Thyroid gland (tissue), 4 donors: ENCODE results near the gene ZNF268. TPM values are rescaled to one million over a fixed set of nuclear protein-coding genes. Genes with fewer than 3 reads are reported as not detected.
"Not testable (repeated sequence)": the region's sequence is repeated elsewhere in the genome, so short reads cannot be mapped to it uniquely, and the experiment has no call there.

Source experiments
- DNase-seq, 2 donors: peaks; one replicate each; pipeline ENCODE4 v3.0.0-alpha.2; 2019
- H3K27ac ChIP-seq, 3 donors: fragments of 200-600 bp; sonication (generic); 1 replicate in 2 of 3; 2 replicates in 1 of 3; pipeline ENCODE4 v1.5.1; 2016 to 2019; ENCODE audit warnings: mild to moderate bottlenecking in 1 of 3, moderate library complexity in 1 of 3
- H3K27me3 ChIP-seq: fragments of 200-600 bp; sonication (generic); one replicate; pipeline ENCODE4 v1.5.1; 2019
- H3K36me3 ChIP-seq, 2 donors: fragments of 200-600 bp; sonication (generic); one replicate each; pipeline ENCODE4 v1.5.1; 2016 to 2019
- H3K4me1 ChIP-seq, 2 donors: fragments of 200-600 bp; sonication (generic); one replicate each; pipeline ENCODE4 v1.5.1; 2017 to 2019
- H3K4me3 ChIP-seq, 3 donors: fragments of 200-600 bp; sonication (generic); replicated peaks in 1 of 3; 1 replicate in 2 of 3; 2 replicates in 1 of 3; pipeline ENCODE4 v1.5.1; 2016; ENCODE audit warnings: mild to moderate bottlenecking in 1 of 3
- H3K9me3 ChIP-seq: fragments of 200-600 bp; sonication (generic); one replicate; pipeline ENCODE4 v1.5.1; 2017
- CTCF ChIP-seq, 6 experiments: fragments of 200-600 bp in 3 of 6; fragments of 450-650 bp in 3 of 6; sonication (generic) in 3 of 6; IDR thresholded peaks; one replicate each; pipeline ENCODE4 v1.5.1; 2016 to 2019; ENCODE audit warnings: antibody characterized with exemption in 6 of 6, mild to moderate bottlenecking in 2 of 6, inconsistent platforms in 1 of 6, moderate library complexity in 1 of 6
- POLR2A ChIP-seq, 2 donors: fragments of 450-650 bp; IDR thresholded peaks; one replicate each; pipeline ENCODE4 v1.6.1; 2017; ENCODE audit warnings: antibody characterized with exemption in 2 of 2, mild to moderate bottlenecking in 2 of 2, moderate library complexity in 1 of 2
- WGBS, 2 donors: methylation state at CpG; one replicate each; pipeline ENCODE4 v1.1.5; 2017; 5-methylcytosine and 5-hydroxymethylcytosine counted together
- intact Hi-C: fragments of 100-400 bp; cut with DNase I; formaldehyde crosslinking; loops from one replicate; pipeline ENCODE4 v1.15.1; 2023
- small RNA-seq: library from RNA; depleted of rRNA; stranded (forward); fragments of <200 nt; gene quantifications from one replicate; pipeline ENCODE3, GENCODE V24; 2016
- total RNA-seq, 4 donors: library from RNA; depleted of rRNA; stranded (reverse); fragments of >200 nt; gene quantifications; one replicate each; pipeline ENCODE4 v1.2.3, GENCODE V29; 2016

The ZNF268 gene
- total RNA-seq, 4 donors from 2014 or later = 26.5 to 56.9 (median 50.1) TPM

DNA sequence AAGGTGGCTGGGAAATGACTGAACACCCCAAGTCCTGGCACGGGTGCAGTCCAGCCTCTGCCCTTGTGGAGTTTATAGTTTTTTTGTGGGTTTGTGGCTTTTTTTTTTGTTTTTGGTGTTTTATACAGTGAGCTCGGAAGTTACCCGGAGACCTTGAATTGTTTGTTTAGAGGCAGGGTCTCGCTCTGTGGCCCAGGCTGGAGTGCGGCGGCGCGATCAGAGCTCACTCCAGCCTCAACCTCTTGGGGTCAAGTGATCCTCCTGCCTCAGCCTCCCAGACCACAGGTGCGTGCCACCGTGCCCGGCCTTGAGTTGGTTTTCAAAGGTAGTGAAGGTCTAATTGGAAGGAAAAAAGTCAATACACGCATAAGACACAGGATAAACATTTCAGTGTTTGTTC, 55.3 kb downstream of the ZNF268 start:
- Histone ChIP-seq H3K4me3 (no peak overlapping the region), H3K27ac (no peak overlapping the region), H3K4me1 (no peaks in the 10 kb centered on the region), H3K36me3 (no peaks in the 10 kb centered on the region), H3K9me3 (no peaks in the 10 kb centered on the region), H3K27me3 (no peaks in the 10 kb centered on the region)
- TF ChIP-seq POLR2A (IDR thresholded peaks at IDR 0.05) = no peak
- TF ChIP-seq CTCF (IDR thresholded peaks at IDR 0.05) = no peak
- DNase-seq = no peak
- intact Hi-C loops = no loop called here
- WGBS, 2 donors = 89 to 91% methylated on average over 12 of the region's 12 CpGs

- intact Hi-C loops = no loop called here
- TF ChIP-seq POLR2A (IDR thresholded peaks at IDR 0.05) = no peak
- TF ChIP-seq CTCF (IDR thresholded peaks at IDR 0.05) = no peak
- no peaks in the 10 kb centered on the region for H3K36me3 ChIP-seq
- no peaks in the 10 kb centered on the region for H3K9me3 ChIP-seq
- no peak overlapping the region for H3K4me3 ChIP-seq
- DNase-seq = no peak
- no peaks in the 10 kb centered on the region for H3K27me3 ChIP-seq
- no peaks in the 10 kb centered on the region for H3K4me1 ChIP-seq
- WGBS, 2 donors = 60 to 70% methylated on average over 6 of the region's 6 CpGs
- H3K27ac ChIP-seq = no peak overlapping the region
These were observed 70.4 kb downstream of the ZNF268 start for GRCh38 chr12:133251732-133252131.

- H3K27ac ChIP-seq, intact Hi-C loops, H3K4me3 ChIP-seq, DNase-seq, H3K27me3 ChIP-seq, H3K9me3 ChIP-seq, H3K36me3 ChIP-seq, H3K4me1 ChIP-seq: not testable (repeated sequence)
- WGBS, 2 donors = 32 to 62% methylated on average over 1 of the region's 1 CpG
These were observed 74.5 kb downstream of the ZNF268 start for GRCh38 chr12:133255833-133256232.

DNA sequence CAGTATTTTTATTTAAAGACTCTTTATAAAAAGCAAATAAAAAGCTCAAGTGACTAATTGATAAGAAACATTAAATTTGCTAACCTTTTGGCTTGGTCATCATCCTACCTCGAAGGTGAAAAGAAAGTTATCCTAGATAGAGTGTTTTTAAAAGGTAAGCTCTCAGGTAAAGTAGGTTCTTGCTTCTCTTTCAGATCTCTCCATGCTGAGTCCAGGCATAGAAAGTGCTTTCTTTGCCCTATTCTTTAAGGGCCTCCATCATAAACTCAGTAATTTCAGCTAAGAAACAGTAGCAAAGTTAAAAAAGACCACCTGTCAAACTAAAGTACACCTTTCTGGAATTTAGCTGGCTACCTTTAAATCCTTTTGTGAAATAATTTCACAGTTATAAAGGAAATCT, 75.0 kb downstream of the ZNF268 start:
- TF ChIP-seq POLR2A (IDR thresholded peaks at IDR 0.05) (no peak), CTCF (IDR thresholded peaks at IDR 0.05) (no peak)
- Histone ChIP-seq H3K36me3 (no peaks in the 10 kb centered on the region), H3K9me3 (no peaks in the 10 kb centered on the region), H3K27me3 (no peaks in the 10 kb centered on the region), H3K4me3 (no peak overlapping the region), H3K27ac (no peak overlapping the region), H3K4me1 (no peaks in the 10 kb centered on the region)
- intact Hi-C loops = no loop called here
- WGBS, 2 donors = 31 to 43% methylated on average over 1 of the region's 1 CpG
- no peak for DNase-seq

- WGBS, 2 donors = 72 to 80% methylated on average over 17 to 33 of the region's 33 CpGs
- Histone ChIP-seq H3K36me3 (no peaks in the 10 kb centered on the region), H3K27ac (no peak overlapping the region), H3K27me3 (no peaks in the 10 kb centered on the region), H3K4me3 (no peak overlapping the region), H3K9me3 (no peaks in the 10 kb centered on the region), H3K4me1 (no peaks in the 10 kb centered on the region)
- no peak for DNase-seq
- TF ChIP-seq POLR2A (IDR thresholded peaks at IDR 0.05) = no peak
- intact Hi-C loops = no loop called here
These were observed 82.9 kb downstream of the ZNF268 start for GRCh38 chr12:133264173-133264572.

Small RNAs within 50 kb of the gene (small RNA-seq; reads per million reads assigned to genes)
- not detected for gene RF00019
- not detected for gene RNU6-717P

Other genes starting within 250 kb of the ZNF268 start
- 10 to 100 TPM; 22.6 to 26.1 (median 24.1) TPM for gene ZNF605, start 225.2 kb upstream of the ZNF268 start, total RNA-seq
- gene ZNF26, start 195.1 kb upstream of the ZNF268 start, total RNA-seq = 10 to 100 TPM; 10.3 to 25.4 (median 16.4) TPM
- 10 to 100 TPM; 36.5 to 71.7 (median 42.0) TPM for gene ZNF84, start 144.0 kb upstream of the ZNF268 start, total RNA-seq
- gene ZNF140, start 100.6 kb upstream of the ZNF268 start, total RNA-seq = 10 to 100 TPM; 20.7 to 38.1 (median 28.0) TPM
- gene ZNF891, start 51.2 kb upstream of the ZNF268 start, total RNA-seq = 1 to 10 TPM; 4.6 to 7.0 (median 6.0) TPM
- 10 to 100 TPM; 27.8 to 50.0 (median 37.6) TPM for gene ZNF10, start 50.9 kb upstream of the ZNF268 start, total RNA-seq
- under 1 TPM in 1 of 4 donors, not detected in 3; 0.13 TPM for gene ANHX, start 54.4 kb downstream of the ZNF268 start, total RNA-seq